Measurements from ENCODE around the gene CAVIN4. TPM values are rescaled to one million over a fixed set of nuclear protein-coding genes. Genes with fewer than 3 reads are reported as not detected.

The CAVIN4 gene
- total RNA-seq, 2 experiments from 2014 or later: 0.11 to 0.16 TPM

DNA sequence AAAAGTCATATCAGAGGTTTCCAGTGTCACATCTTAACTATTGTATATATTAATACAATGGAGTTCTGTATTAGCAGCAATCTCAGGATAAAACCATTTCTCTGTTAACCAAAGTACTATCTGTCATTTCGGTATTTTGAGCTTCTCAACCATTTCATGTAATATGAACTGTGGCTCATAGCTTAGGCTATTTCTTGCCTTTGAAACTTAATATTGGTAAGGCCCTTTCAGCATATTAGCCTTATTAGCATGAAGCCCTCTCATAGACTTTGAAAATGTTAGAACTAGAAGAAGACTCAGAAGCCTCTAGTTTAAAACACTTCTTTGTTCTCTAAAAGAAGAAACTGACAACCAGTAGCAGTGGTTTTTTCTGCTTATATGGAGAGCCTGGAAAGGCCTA lies 731 bp downstream of the CAVIN4 start:
- ChIA-PET CTCF (interaction anchor here (0.6 kb wide), 1 partner anchor 75 kb away, joined by 4 read pairs; no protein-coding TSS in a partner anchor), POLR2A (no interaction called here)
- no peaks in the 10 kb centered on the region for H3K9me3 Mint-ChIP-seq (ENCODE audit: insufficient read depth)
- H3K4me1 Mint-ChIP-seq (ENCODE audit: low read depth): no peaks in the 10 kb centered on the region
- DNase-seq (no peak), ATAC-seq (no peak)
- H3K27me3 Mint-ChIP-seq (ENCODE audit: low read depth): no peaks in the 10 kb centered on the region
- H3K27ac Mint-ChIP-seq: no peak overlapping the region
- no peaks in the 10 kb centered on the region for H3K36me3 Mint-ChIP-seq (ENCODE audit: low read depth)
- H3K4me3 Mint-ChIP-seq: no peak overlapping the region

DNA sequence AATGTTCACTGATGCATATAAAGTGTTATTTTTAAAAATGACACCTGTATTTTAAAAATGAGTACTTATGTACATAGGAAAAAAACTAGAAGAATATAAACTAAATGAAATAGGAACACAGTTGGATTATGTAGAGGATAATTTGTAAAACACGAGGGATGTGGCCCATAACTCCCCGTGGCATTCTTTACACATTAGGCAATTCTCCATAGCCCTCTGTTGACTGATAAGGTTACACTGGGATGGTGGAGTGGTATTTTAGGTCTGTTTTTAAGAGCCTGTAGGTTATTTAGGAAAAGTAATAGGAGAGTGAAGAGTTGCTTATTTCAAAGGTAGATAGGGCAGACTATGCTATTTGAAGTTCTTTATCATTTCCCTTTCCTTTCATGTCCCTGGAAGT lies 1.8 kb downstream of the CAVIN4 start:
- Mint-ChIP-seq H3K9me3 (ENCODE audit: insufficient read depth) (no peaks in the 10 kb centered on the region), H3K27ac (no peak overlapping the region)
- ATAC-seq: no peak

DNA sequence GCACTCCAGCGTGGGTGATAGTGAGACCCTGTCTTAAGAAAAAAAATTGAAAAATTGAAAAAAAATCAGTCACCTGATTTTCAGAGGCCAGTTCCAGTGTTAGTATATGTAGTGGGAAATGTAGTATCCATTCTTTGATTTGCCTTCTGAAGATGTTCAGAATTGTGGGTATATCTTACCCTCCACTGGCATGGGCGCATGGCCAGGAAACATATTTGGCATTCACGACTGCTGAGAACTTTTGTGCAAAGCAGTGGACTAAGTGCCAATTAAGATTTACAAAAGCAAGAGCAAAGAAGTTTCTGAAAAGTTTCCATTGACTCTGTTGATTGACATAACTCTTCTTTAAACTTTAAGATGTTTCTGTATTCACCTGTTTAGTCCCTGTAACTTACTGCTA lies 2.4 kb downstream of the CAVIN4 start:
- CTCF ChIA-PET: no interaction called here
- no peak for ATAC-seq
- no peaks in the 10 kb centered on the region for H3K9me3 Mint-ChIP-seq (ENCODE audit: insufficient read depth)

More for the DNA sequence above, 1.8 kb downstream of the CAVIN4 start:
- ChIA-PET CTCF (no interaction called here), POLR2A (no interaction called here)
- Mint-ChIP-seq H3K4me1 (ENCODE audit: low read depth) (no peaks in the 10 kb centered on the region), H3K27me3 (ENCODE audit: low read depth) (no peaks in the 10 kb centered on the region), H3K36me3 (ENCODE audit: low read depth) (no peaks in the 10 kb centered on the region), H3K4me3 (no peak overlapping the region)
- DNase-seq: no peak

DNA sequence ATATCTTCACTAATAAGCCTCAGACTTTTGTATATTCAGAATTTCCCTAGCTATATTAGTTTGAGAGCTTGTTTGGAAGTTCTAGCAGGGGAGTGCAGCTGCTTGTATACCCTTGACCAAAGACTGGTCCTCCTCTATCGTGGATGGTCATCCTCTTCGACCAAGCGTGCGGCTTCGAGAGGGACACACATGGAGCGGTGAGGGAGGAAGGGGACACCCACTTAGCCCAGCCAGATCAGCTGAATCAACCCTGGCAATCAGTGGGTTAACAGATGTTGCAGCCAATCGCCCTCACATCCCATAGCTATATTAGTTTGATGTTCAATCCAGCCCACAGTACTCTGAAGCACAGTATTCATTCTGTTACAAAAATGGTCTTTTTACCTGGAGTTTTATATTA lies 3.2 kb downstream of the CAVIN4 start:
- no peaks in the 10 kb centered on the region for H3K4me1 Mint-ChIP-seq (ENCODE audit: low read depth)
- ChIA-PET POLR2A (no interaction called here), CTCF (interaction anchor here (1.0 kb wide), 1 partner anchor 75 kb away, joined by 3 read pairs; no protein-coding TSS in a partner anchor)
- no peak overlapping the region for H3K4me3 Mint-ChIP-seq
- no peak for ATAC-seq
- DNase-seq: no peak
- H3K27me3 Mint-ChIP-seq (ENCODE audit: low read depth): no peaks in the 10 kb centered on the region
- H3K9me3 Mint-ChIP-seq (ENCODE audit: insufficient read depth): no peaks in the 10 kb centered on the region
- no peaks in the 10 kb centered on the region for H3K36me3 Mint-ChIP-seq (ENCODE audit: low read depth)
- no peak overlapping the region for H3K27ac Mint-ChIP-seq

More for the DNA sequence above, 2.4 kb downstream of the CAVIN4 start:
- POLR2A ChIA-PET: no interaction called here
- H3K27me3 Mint-ChIP-seq (ENCODE audit: low read depth): no peaks in the 10 kb centered on the region
- H3K36me3 Mint-ChIP-seq (ENCODE audit: low read depth): no peaks in the 10 kb centered on the region
- no peak overlapping the region for H3K4me3 Mint-ChIP-seq
- no peak for DNase-seq
- H3K27ac Mint-ChIP-seq: no peak overlapping the region
- no peaks in the 10 kb centered on the region for H3K4me1 Mint-ChIP-seq (ENCODE audit: low read depth)

DNA sequence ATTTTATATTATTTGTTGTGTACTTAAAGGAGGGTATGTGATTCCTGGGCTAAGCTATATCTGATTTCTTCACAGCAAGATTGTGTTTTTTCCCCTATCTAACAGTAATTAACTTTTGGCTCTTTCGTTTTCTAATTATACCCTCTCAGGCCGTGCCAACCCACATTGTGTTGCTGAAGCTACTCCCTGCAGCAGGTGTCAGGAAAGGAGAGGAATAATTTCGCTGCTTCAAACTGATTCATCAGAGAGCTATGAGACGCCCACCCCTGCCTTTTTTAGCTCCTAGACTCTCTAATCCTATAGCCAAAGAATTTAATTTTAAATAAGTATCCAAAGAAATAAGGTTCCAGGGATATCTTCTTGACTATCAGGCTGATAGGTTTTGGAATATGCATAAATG lies 3.8 kb downstream of the CAVIN4 start:
- no peak for DNase-seq
- no peak for ATAC-seq
- no peaks in the 10 kb centered on the region for H3K9me3 Mint-ChIP-seq (ENCODE audit: insufficient read depth)
- no peak overlapping the region for H3K27ac Mint-ChIP-seq
- H3K27me3 Mint-ChIP-seq (ENCODE audit: low read depth): no peaks in the 10 kb centered on the region
- POLR2A ChIA-PET: no interaction called here
- CTCF ChIA-PET: interaction anchor here (1.0 kb wide), 1 partner anchor 76 kb away, joined by 3 read pairs; no protein-coding TSS in a partner anchor
- no peaks in the 10 kb centered on the region for H3K4me1 Mint-ChIP-seq (ENCODE audit: low read depth)
- no peaks in the 10 kb centered on the region for H3K36me3 Mint-ChIP-seq (ENCODE audit: low read depth)
- H3K4me3 Mint-ChIP-seq: no peak overlapping the region

DNA sequence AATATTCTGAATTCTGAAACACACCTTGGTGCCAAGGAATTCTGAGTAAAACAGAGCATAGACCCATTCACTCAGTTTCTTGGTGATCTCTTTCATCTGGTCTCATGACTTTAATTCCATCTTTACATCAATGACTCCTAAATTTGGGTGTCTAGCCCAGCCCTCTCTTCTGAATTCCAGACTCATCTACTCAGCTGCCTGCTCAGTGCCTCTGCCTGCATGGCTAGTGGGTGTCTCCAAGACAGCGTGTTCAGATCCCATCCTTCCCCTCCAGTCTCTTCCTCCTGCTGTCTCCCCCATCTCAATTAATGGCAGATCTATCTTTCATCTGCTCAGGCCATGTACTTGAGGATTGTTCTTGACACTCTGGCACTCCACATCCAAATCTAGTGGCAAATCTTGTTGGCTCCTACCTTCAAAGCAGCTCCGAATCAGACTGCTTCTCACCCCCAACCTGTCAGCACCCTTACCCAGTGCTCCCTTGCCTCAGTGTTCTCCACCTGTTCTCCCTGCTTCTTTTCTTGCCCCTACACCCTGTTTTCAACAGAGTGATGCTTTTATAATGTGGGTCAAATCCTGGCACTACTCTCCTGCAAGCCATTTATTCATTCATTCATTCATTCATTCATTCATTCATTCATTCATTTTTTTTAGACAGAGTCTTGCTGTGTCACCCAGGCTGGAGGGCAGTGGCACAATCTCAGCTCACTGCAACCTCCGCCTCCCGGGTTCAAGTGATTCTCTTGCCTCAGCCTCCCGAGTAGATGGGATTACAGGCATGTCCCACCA lies 5.3 kb downstream of the CAVIN4 start:
- no peak overlapping the region for H3K4me3 Mint-ChIP-seq
- DNase-seq (no peak), ATAC-seq (no peak)
- H3K27ac Mint-ChIP-seq: no peak overlapping the region
- no peaks in the 10 kb centered on the region for H3K36me3 Mint-ChIP-seq (ENCODE audit: low read depth)
- H3K9me3 Mint-ChIP-seq (ENCODE audit: insufficient read depth): no peaks in the 10 kb centered on the region
- no peaks in the 10 kb centered on the region for H3K27me3 Mint-ChIP-seq (ENCODE audit: low read depth)
- CTCF ChIA-PET: interaction anchor here (1.2 kb wide), 2 partner anchors 19 to 729 kb away, joined by 3 to 4 read pairs; no protein-coding TSS in a partner anchor
- POLR2A ChIA-PET: no interaction called here
- H3K4me1 Mint-ChIP-seq (ENCODE audit: low read depth): no peaks in the 10 kb centered on the region

DNA sequence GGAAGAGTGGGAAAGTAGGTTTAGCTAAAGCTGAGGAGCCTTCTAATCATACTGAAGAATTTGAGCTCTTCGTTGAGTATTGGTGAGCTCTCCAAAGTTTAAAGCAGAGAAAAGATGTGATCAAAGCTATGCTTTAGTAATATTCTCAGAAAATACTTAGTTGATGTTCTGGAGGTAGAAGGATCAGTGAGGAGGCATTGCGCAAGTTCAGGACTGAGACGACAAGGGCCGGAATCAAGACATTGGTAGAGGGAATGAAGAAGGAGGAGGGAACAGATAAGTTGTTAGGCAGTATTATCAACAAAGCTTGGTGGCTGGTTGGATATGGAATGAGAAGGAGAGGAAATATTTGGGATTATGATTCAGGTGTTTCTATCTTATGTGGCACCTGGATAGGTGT lies 7.1 kb downstream of the CAVIN4 start:
- Mint-ChIP-seq H3K27me3 (ENCODE audit: low read depth) (no peaks in the 10 kb centered on the region), H3K4me3 (no peak overlapping the region), H3K9me3 (ENCODE audit: insufficient read depth) (no peaks in the 10 kb centered on the region), H3K4me1 (ENCODE audit: low read depth) (no peaks in the 10 kb centered on the region), H3K36me3 (ENCODE audit: low read depth) (no peaks in the 10 kb centered on the region), H3K27ac (no peak overlapping the region)
- ATAC-seq: no peak
- no peak for DNase-seq
- POLR2A ChIA-PET: no interaction called here
- CTCF ChIA-PET: interaction anchor here (1.2 kb wide), 1 partner anchor 74 kb away, joined by 3 read pairs; no protein-coding TSS in a partner anchor

DNA sequence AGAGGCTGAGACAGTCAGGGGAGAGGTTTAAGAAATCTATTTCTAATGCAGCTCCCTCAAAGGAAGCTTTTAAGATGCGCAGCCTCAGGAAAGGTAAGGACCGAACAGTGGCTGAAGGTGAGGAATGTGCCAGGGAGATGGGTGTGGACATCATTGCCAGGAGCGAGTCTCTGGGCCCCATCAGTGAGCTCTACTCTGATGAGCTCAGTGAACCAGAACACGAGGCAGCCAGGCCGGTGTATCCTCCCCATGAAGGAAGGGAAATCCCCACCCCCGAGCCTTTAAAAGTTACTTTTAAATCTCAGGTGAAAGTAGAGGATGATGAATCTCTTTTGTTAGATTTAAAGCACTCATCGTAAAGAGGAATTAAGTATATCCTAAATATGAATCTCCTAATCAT lies 8.2 kb downstream of the CAVIN4 start:
- no peaks in the 10 kb centered on the region for H3K9me3 Mint-ChIP-seq (ENCODE audit: insufficient read depth)
- H3K27ac Mint-ChIP-seq: no peak overlapping the region
- H3K27me3 Mint-ChIP-seq (ENCODE audit: low read depth): no peaks in the 10 kb centered on the region
- DNase-seq (no peak), ATAC-seq (no peak)
- no peak overlapping the region for H3K4me3 Mint-ChIP-seq
- no peaks in the 10 kb centered on the region for H3K36me3 Mint-ChIP-seq (ENCODE audit: low read depth)
- CTCF ChIA-PET: interaction anchor here (2.0 kb wide), 1 partner anchor 10 kb away, joined by 7 read pairs; no protein-coding TSS in a partner anchor
- POLR2A ChIA-PET: interaction anchor here (0.7 kb wide), 1 partner anchor 119 kb away, joined by 3 read pairs; no protein-coding TSS in a partner anchor
- H3K4me1 Mint-ChIP-seq (ENCODE audit: low read depth): no peaks in the 10 kb centered on the region

DNA sequence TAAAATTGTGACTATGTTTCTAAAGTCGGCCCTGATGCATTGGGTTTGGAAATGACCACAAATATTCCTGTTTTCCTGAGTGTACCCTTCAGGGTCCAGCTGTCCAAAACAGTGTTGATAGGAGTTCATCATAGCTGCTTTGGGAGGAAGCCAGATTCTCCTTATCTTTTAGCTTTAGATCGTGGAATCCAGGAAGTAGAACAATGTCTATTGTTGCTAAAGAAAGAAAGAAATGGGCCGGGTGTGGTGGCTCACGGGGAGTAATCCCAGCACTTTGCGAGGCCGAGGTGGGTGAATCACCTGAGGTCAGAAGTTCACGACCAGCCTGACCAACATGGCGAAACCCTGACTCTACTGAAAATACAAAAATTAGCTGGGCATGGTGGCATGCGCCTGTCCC lies 9.5 kb downstream of the CAVIN4 start:
- no peak for DNase-seq
- no peaks in the 10 kb centered on the region for H3K4me1 Mint-ChIP-seq (ENCODE audit: low read depth)
- ChIA-PET POLR2A (no interaction called here), CTCF (interaction anchor here (0.9 to 2.0 kb wide), 2 partner anchors 9 to 14 kb away, joined by 3 to 7 read pairs; no protein-coding TSS in a partner anchor)
- H3K36me3 Mint-ChIP-seq (ENCODE audit: low read depth): no peaks in the 10 kb centered on the region
- no peaks in the 10 kb centered on the region for H3K27me3 Mint-ChIP-seq (ENCODE audit: low read depth)
- H3K4me3 Mint-ChIP-seq: no peak overlapping the region
- H3K9me3 Mint-ChIP-seq (ENCODE audit: insufficient read depth): no peaks in the 10 kb centered on the region
- ATAC-seq: no peak
- H3K27ac Mint-ChIP-seq: no peak overlapping the region

DNA sequence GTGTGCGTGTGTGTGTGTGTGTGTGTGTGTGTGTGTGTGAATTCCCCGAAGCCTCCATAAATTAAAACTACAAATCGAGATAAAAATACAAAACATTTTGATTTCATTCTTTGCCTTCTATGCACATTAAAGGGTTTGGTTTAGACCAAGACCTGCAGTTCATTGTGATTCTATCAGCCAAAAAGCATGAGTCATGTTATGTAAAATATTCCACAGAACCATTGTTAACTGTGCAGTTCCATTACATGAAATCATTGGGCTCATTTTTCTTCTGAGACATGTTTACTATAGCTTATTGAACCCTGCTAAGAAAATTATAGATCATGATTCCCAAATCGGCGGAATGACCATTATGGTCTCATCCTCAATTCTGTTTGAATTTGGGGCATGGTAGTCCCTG lies 11.7 kb downstream of the CAVIN4 start:
- no peak for ATAC-seq
- Mint-ChIP-seq H3K4me3 (no peak overlapping the region), H3K27ac (no peak overlapping the region), H3K36me3 (ENCODE audit: low read depth) (no peaks in the 10 kb centered on the region), H3K4me1 (ENCODE audit: low read depth) (no peaks in the 10 kb centered on the region), H3K9me3 (ENCODE audit: insufficient read depth) (no peaks in the 10 kb centered on the region), H3K27me3 (ENCODE audit: low read depth) (no peaks in the 10 kb centered on the region)
- ChIA-PET POLR2A (no interaction called here), CTCF (interaction anchor here (0.6 kb wide), 1 partner anchor 12 kb away, joined by 3 read pairs; no protein-coding TSS in a partner anchor)
- no peak for DNase-seq

DNA sequence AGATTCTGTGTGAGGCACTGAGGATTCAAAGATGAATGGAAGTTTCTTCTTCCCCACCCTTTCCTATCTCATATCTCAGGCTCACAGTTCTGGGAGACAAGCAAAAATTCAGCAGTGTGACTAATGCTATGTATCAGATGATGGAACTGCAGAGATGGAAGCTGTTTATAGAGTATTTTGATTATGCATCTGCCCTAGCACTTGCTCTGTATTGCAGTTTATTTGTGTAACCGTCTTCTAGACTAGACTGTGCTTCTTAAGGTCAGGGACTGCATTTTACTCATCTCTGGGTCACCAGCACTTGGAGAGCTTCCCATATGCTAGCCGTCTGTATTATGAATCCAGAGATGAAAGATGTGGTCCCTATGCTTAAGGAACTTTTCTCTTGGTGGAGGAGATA lies 12.6 kb downstream of the CAVIN4 start:
- no peaks in the 10 kb centered on the region for H3K9me3 Mint-ChIP-seq (ENCODE audit: insufficient read depth)

DNA sequence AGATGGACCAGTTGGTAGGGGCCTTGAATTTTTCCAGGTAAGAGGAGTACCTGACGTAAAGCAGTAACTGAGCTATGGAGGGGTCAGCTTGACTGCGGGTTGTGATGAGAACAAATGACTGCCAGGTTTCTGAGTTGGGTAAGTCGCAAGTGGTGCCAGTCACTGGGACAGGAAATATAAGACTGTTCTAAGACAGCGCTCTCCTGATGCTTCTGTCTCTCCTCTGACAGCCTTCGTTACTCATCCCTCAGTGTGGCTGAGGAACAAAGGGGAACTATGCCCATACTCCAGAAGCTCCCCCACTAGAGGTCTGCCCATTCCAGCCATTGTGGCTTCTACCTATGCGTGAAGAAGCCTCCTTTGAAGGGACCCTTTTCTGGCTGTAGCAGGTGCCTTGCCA lies 13.3 kb downstream of the CAVIN4 start:
- Mint-ChIP-seq H3K36me3 (ENCODE audit: low read depth) (no peaks in the 10 kb centered on the region), H3K4me3 (no peak overlapping the region)

More for the DNA sequence above, 12.6 kb downstream of the CAVIN4 start:
- no peaks in the 10 kb centered on the region for H3K36me3 Mint-ChIP-seq (ENCODE audit: low read depth)
- H3K27ac Mint-ChIP-seq: no peak overlapping the region
- CTCF ChIA-PET: interaction anchor here (0.6 to 1.2 kb wide), 2 partner anchors 11 to 85 kb away, joined by 3 read pairs; no protein-coding TSS in a partner anchor
- ATAC-seq (no peak), DNase-seq (no peak)
- no peaks in the 10 kb centered on the region for H3K27me3 Mint-ChIP-seq (ENCODE audit: low read depth)
- POLR2A ChIA-PET: no interaction called here
- no peaks in the 10 kb centered on the region for H3K4me1 Mint-ChIP-seq (ENCODE audit: low read depth)
- H3K4me3 Mint-ChIP-seq: no peak overlapping the region

More for the DNA sequence above, 13.3 kb downstream of the CAVIN4 start:
- H3K9me3 Mint-ChIP-seq (ENCODE audit: insufficient read depth): no peaks in the 10 kb centered on the region
- no peak overlapping the region for H3K27ac Mint-ChIP-seq
- ChIA-PET CTCF (interaction anchor here (0.5 to 1.2 kb wide), 2 partner anchors 85 to 124 kb away, joined by 3 read pairs; no protein-coding TSS in a partner anchor), POLR2A (no interaction called here)
- DNase-seq (no peak), ATAC-seq (no peak)
- no peaks in the 10 kb centered on the region for H3K27me3 Mint-ChIP-seq (ENCODE audit: low read depth)
- no peaks in the 10 kb centered on the region for H3K4me1 Mint-ChIP-seq (ENCODE audit: low read depth)
